ENCODE measurements around the gene CELSR2. TPM values are rescaled to one million over a fixed set of nuclear protein-coding genes. Genes with fewer than 3 reads are reported as not detected.
A peak's percentile ranks its signal among the peaks of the same experiment; 100 is the strongest.

The CELSR2 gene
- polyA plus RNA-seq, 1 donor (not counting 4 experiments of a cell fraction or from before 2014, with no cell fraction given), result 7.3 TPM

DNA sequence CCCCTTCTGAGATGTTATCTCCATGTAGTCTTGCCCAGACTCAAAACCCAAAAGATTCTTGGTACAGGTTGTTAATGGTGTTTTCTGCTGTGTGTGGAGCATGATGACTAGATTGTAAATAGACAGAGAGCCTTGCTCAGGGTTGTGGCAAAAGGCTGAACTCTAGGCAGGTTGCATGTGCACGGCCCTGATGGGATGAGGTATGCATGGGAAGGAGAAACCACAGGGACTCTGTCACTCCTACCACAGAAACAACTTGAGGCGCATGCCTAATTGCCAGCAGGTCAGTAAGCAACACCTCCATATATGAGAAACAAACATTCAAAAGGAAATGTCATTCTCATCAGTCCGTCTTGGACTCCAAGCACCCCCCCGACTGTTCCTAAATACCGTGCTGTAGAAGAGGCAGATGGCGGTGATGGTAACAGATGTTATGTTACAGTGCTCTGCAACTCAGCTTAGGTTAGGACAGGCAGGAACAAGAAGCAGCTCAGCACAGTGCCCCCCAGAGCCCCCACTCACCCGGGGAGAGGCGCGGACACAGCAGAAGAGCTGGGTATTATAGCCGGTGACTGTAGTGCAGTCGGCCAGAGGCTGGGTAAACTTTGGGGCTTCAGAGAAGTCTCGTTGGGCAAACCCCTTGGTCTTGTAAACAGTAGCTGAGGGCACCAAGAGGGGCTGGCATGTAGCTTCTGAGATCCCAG is 46.5 kb downstream of the CELSR2 start:
- Histone ChIP-seq H3K4me1 (ENCODE audit: control insufficient read depth, extremely low read depth, insufficient read depth, low read length) (peaks cover 30% of the 10 kb centered on the region), H2AFZ (ENCODE audit: control insufficient read depth, low read length) (no peak overlapping the region), H3K27me3 (ENCODE audit: control insufficient read depth, extremely low read depth, insufficient read depth, low read length) (no peaks in the 10 kb centered on the region), H3K9me3 (ENCODE audit: control insufficient read depth, low read depth, low read length) (no peaks in the 10 kb centered on the region), H3K79me2 (ENCODE audit: control insufficient read depth, insufficient read depth, low read length) (no peaks in the 10 kb centered on the region), H3K36me3 (ENCODE audit: control insufficient read depth in 2 of 2, extremely low read depth in 1 of 2, insufficient read depth in 2 of 2, low read length in 2 of 2) (no peaks in the 10 kb centered on the region), H3K27ac (ENCODE audit: control insufficient read depth, insufficient read depth, low read length) (no peak overlapping the region), H3K4me3 (ENCODE audit: control insufficient read depth in 2 of 3, extremely low read depth in 1 of 3, insufficient read depth in 2 of 3, low read depth in 1 of 3, low read length in 3 of 3) (no peak overlapping the region), H3K9me1 (ENCODE audit: control insufficient read depth, extremely low read depth, insufficient read depth, low read length) (peaks cover 3% of the 10 kb centered on the region), H4K20me1 (ENCODE audit: control insufficient read depth, extremely low read depth, insufficient read depth, low read length) (no peaks in the 10 kb centered on the region), H3K9ac (ENCODE audit: control insufficient read depth, extremely low read depth, insufficient read depth, low read length) (no peak overlapping the region), H3K4me2 (ENCODE audit: control insufficient read depth, extremely low read depth, insufficient read depth, low read depth, low read length) (no peak overlapping the region)
- dilution Hi-C loops (cut with MboI; ENCODE audit: extremely low pct_ligation_motif_present, low sequenced_read_pairs), result no loop called here
- no peak for TF ChIP-seq EZH2 (IDR thresholded peaks at IDR 0.05; ENCODE audit: low read length)
- TF ChIP-seq CTCF (optimal IDR thresholded peaks at IDR 0.05 in 1 of 3, IDR thresholded peaks at IDR 0.05 in 1 of 3, conservative IDR thresholded peaks at IDR 0.05 in 1 of 3; ENCODE audit: extremely low read depth in 1 of 3, insufficient read depth in 2 of 3, low read length in 3 of 3), result no peak
- no peak for DNase-seq (ENCODE audit: low read depth, low spot score)
- FAIRE-seq, result no peak

DNA sequence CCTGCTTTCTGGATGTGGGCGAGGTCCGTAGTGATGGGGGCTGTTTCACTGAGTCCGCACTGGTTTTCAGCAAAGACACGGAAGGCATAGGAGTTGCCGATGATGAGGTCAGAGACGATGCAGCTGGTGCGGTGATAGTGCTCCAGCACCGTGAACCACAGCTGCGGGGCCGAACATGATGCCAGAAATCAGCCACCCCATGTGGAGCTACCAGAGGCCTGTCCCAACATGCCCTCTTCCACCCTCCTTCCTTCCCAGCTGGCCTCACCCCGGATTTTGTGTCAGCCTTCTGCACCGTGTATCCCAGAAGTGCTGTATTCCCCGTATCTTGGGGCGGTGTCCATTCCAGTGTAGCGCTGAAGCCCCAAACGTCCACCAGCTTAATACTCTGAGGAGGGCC is 47.4 kb downstream of the CELSR2 start:
- no peak for FAIRE-seq
- H3K79me2 ChIP-seq (ENCODE audit: control insufficient read depth, insufficient read depth, low read length), result no peaks in the 10 kb centered on the region
- no peak overlapping the region for H3K9ac ChIP-seq (ENCODE audit: control insufficient read depth, extremely low read depth, insufficient read depth, low read length)
- dilution Hi-C loops (cut with MboI; ENCODE audit: extremely low pct_ligation_motif_present, low sequenced_read_pairs), result no loop called here
- H3K27ac ChIP-seq (ENCODE audit: control insufficient read depth, insufficient read depth, low read length), result no peak overlapping the region
- H3K4me2 ChIP-seq (ENCODE audit: control insufficient read depth, extremely low read depth, insufficient read depth, low read depth, low read length), result peak overlapping the region; percentile 32
- no peak for TF ChIP-seq CTCF (optimal IDR thresholded peaks at IDR 0.05 in 1 of 3, IDR thresholded peaks at IDR 0.05 in 1 of 3, conservative IDR thresholded peaks at IDR 0.05 in 1 of 3; ENCODE audit: extremely low read depth in 1 of 3, insufficient read depth in 2 of 3, low read length in 3 of 3)
- TF ChIP-seq EZH2 (IDR thresholded peaks at IDR 0.05; ENCODE audit: low read length), result no peak
- H3K9me3 ChIP-seq (ENCODE audit: control insufficient read depth, low read depth, low read length), result no peaks in the 10 kb centered on the region
- no peaks in the 10 kb centered on the region for H3K36me3 ChIP-seq (ENCODE audit: control insufficient read depth in 2 of 2, extremely low read depth in 1 of 2, insufficient read depth in 2 of 2, low read length in 2 of 2)
- no peak for DNase-seq (ENCODE audit: low read depth, low spot score)
- no peaks in the 10 kb centered on the region for H3K27me3 ChIP-seq (ENCODE audit: control insufficient read depth, extremely low read depth, insufficient read depth, low read length)
- H3K4me1 ChIP-seq (ENCODE audit: control insufficient read depth, extremely low read depth, insufficient read depth, low read length), result peaks cover 30% of the 10 kb centered on the region
- no peak overlapping the region for H3K4me3 ChIP-seq (ENCODE audit: control insufficient read depth in 2 of 3, extremely low read depth in 1 of 3, insufficient read depth in 2 of 3, low read depth in 1 of 3, low read length in 3 of 3)
- H4K20me1 ChIP-seq (ENCODE audit: control insufficient read depth, extremely low read depth, insufficient read depth, low read length), result no peaks in the 10 kb centered on the region
- H2AFZ ChIP-seq (ENCODE audit: control insufficient read depth, low read length), result peak overlapping the region; percentile 58
- H3K9me1 ChIP-seq (ENCODE audit: control insufficient read depth, extremely low read depth, insufficient read depth, low read length), result peaks cover 3% of the 10 kb centered on the region

All from keratinocyte (primary cell).